IMR-90 (cell line): ENCODE measurements around the gene FLNA.

Source experiments
- POLR2A ChIP-seq: IDR thresholded peaks from 2 replicates; pipeline ENCODE4 v1.6.1; 2012; ENCODE audit warnings: mild to moderate bottlenecking, low read depth, low read length
- TF ChIP-seq, protein P1 (sequence below): conservative IDR thresholded peaks from 2 replicates; pipeline ENCODE4 v1.5.1; 2012; ENCODE audit warnings: mild to moderate bottlenecking, low read depth, low read length, improper control_type of control experiment

DNA sequence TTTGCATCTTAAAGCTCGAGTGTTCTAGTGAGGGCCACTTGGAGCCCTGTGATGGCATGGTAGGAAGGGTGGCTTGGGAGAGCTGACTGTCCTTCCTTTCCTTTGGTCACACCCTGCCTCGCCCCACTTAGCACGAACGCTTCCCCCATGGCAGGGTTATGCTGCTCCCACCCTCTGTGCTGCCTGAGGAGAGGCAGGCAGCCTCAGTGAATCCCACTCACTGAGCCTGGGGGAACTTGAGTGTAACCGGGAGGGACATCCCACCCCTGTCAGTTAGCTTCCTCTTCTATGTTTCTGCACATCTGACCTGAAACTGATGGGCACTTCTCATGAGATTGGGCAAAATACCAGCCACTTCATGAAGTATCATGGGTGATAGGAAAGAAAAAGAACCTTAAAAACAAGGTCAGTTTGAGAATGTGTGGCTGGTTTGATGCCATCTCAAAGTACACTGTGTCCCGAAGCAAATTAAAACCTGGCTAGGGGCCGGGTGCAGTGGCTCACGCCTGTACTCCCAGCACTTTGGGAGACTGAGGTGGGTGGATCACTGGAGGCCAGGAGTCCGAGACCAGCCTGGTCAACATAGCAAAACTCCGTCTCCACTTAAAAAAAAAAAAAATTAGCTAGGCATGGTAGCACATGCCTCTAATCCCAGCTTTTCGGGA lies 68.8 kb downstream of the FLNA start:
- no peak for TF ChIP-seq POLR2A
- TF ChIP-seq, protein P1, sequence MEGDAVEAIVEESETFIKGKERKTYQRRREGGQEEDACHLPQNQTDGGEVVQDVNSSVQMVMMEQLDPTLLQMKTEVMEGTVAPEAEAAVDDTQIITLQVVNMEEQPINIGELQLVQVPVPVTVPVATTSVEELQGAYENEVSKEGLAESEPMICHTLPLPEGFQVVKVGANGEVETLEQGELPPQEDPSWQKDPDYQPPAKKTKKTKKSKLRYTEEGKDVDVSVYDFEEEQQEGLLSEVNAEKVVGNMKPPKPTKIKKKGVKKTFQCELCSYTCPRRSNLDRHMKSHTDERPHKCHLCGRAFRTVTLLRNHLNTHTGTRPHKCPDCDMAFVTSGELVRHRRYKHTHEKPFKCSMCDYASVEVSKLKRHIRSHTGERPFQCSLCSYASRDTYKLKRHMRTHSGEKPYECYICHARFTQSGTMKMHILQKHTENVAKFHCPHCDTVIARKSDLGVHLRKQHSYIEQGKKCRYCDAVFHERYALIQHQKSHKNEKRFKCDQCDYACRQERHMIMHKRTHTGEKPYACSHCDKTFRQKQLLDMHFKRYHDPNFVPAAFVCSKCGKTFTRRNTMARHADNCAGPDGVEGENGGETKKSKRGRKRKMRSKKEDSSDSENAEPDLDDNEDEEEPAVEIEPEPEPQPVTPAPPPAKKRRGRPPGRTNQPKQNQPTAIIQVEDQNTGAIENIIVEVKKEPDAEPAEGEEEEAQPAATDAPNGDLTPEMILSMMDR: no peak
